H1 (cell line): Measurements from ENCODE around the gene MALSU1. TPM values are rescaled to one million over a fixed set of nuclear protein-coding genes. Genes with fewer than 3 reads are reported as not detected.

Experiments
- CBX5 ChIP-seq: fragments of 300-800, 300-1000 bp; sonication (generic); IDR thresholded peaks from 2 replicates; pipeline ENCODE4 v1.7.1; 2016; ENCODE audit warnings: antibody characterized with exemption, low read length, low read depth
- CHD2 ChIP-seq: IDR thresholded peaks from 2 replicates; pipeline ENCODE4 v1.6.1; 2012; ENCODE audit warnings: low read length, improper control_type of control experiment
- EGR1 ChIP-seq: IDR thresholded peaks from 2 replicates; pipeline ENCODE4 v1.6.1; 2011; ENCODE audit warnings: low read depth, low read length, borderline replicate concordance
- KDM5A ChIP-seq: fragments of 200-600 bp; IDR thresholded peaks from 2 replicates; pipeline ENCODE4 v1.7.1; 2012; ENCODE audit warnings: mild to moderate bottlenecking, low read length, inconsistent platforms, mixed read lengths
- NRF1 ChIP-seq: IDR thresholded peaks from 2 replicates; pipeline ENCODE4 v1.6.1; 2011; ENCODE audit warnings: mild to moderate bottlenecking, low read depth, low read length, improper control_type of control experiment
- SIX5 ChIP-seq: IDR thresholded peaks from 2 replicates; pipeline ENCODE4 v1.6.1; 2011; ENCODE audit warnings: mild to moderate bottlenecking, low read depth, low read length
- SUZ12 ChIP-seq: fragments of 200-600 bp; sonication (generic); IDR thresholded peaks from 2 replicates; pipeline ENCODE4 v1.6.1; 2012; ENCODE audit warnings: mild to moderate bottlenecking, inconsistent platforms, low read length, moderate library complexity, mixed read lengths
- polyA plus RNA-seq, 7 experiments: library from polyadenylated mRNA; depleted of rRNA in 3 of 7; stranded (reverse) in 5 of 7; unstranded in 2 of 7; fragments of >200 nt in 5 of 7; fragments of 200-250 nt in 2 of 7; gene quantifications; 1 replicate in 5 of 7; 2 replicates in 1 of 7; 4 replicates in 1 of 7; pipeline versions ENCODE4 v1.2.1 to v1.2.3, GENCODE V29; 2011 to 2013; ENCODE audit warnings: missing spikeins in 2 of 7, mixed read lengths in 2 of 7
- total RNA-seq: library from RNA; stranded (reverse); fragmentation: NEBNext Ultra II Directional; extraction: Animal tissue kit (Norgen Biotek cat#: 25700); gene quantifications from 2 replicates; pipeline ENCODE4 v1.2.1, GENCODE V29; 2021
- TF ChIP-seq, protein P1 (sequence below), 3 experiments: IDR thresholded peaks; 1 replicate in 2 of 3; 2 replicates in 1 of 3; pipeline versions ENCODE4 v1.5.1 to v1.6.1; 2011; ENCODE audit warnings: low read length in 3 of 3, mild to moderate bottlenecking in 3 of 3, inconsistent platforms in 2 of 3, low read depth in 1 of 3, moderate library complexity in 1 of 3; ENCODE audit not compliant: insufficient read depth in 1 of 3; ENCODE audit errors: control extremely low read depth in 1 of 3
- TF ChIP-seq, protein P2 (sequence below): IDR thresholded peaks from 2 replicates; pipeline ENCODE4 v1.6.1; 2012; ENCODE audit warnings: low read length, inconsistent platforms

Gene MALSU1
- total and polyA plus RNA-seq, 2 of the 8 experiments (the other 6 are each of a cell fraction or from before 2014, with no cell fraction given) = 73.5 to 84.0 TPM

DNA sequence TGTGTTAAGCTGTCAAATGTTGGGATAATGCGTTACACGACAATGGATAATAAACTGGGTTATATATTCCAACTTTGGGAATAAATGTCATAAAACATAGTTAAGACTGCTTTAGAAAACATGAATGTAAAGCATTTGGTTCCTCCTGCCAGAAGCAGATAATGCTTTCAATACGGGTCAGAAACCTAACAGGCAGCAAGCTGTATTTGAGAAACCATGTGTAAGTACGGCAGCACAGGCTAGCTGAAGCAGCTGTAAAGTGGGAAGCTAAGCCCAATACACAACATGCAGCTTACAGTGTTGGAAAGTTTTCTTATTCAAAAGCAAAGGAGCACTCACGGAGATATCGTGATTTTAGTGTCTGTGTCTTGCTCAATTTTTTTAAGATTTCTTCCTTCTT, 46.5 kb downstream of the MALSU1 start (continued):
- TF ChIP-seq, protein P1, sequence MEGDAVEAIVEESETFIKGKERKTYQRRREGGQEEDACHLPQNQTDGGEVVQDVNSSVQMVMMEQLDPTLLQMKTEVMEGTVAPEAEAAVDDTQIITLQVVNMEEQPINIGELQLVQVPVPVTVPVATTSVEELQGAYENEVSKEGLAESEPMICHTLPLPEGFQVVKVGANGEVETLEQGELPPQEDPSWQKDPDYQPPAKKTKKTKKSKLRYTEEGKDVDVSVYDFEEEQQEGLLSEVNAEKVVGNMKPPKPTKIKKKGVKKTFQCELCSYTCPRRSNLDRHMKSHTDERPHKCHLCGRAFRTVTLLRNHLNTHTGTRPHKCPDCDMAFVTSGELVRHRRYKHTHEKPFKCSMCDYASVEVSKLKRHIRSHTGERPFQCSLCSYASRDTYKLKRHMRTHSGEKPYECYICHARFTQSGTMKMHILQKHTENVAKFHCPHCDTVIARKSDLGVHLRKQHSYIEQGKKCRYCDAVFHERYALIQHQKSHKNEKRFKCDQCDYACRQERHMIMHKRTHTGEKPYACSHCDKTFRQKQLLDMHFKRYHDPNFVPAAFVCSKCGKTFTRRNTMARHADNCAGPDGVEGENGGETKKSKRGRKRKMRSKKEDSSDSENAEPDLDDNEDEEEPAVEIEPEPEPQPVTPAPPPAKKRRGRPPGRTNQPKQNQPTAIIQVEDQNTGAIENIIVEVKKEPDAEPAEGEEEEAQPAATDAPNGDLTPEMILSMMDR (IDR thresholded peaks at IDR 0.05; ENCODE audit: control extremely low read depth in 1 of 3, insufficient read depth in 1 of 3, low read depth in 1 of 3, low read length in 3 of 3) = no peak
- TF ChIP-seq SUZ12 = no peak
- TF ChIP-seq KDM5A = no peak
- no peak for TF ChIP-seq EGR1
- no peak for TF ChIP-seq NRF1
- no peak for TF ChIP-seq CBX5
- TF ChIP-seq, protein P2, sequence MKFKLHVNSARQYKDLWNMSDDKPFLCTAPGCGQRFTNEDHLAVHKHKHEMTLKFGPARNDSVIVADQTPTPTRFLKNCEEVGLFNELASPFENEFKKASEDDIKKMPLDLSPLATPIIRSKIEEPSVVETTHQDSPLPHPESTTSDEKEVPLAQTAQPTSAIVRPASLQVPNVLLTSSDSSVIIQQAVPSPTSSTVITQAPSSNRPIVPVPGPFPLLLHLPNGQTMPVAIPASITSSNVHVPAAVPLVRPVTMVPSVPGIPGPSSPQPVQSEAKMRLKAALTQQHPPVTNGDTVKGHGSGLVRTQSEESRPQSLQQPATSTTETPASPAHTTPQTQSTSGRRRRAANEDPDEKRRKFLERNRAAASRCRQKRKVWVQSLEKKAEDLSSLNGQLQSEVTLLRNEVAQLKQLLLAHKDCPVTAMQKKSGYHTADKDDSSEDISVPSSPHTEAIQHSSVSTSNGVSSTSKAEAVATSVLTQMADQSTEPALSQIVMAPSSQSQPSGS = no peak
- no peak for TF ChIP-seq SIX5
- TF ChIP-seq CHD2 = no peak
